Stimulated activated naive CD8-positive, alpha-beta T cell treated with anti-CD3 and anti-CD28 coated beads, Interleukin-15, Interleukin-2, amounts not matched to agents 100 U/mL and 50 U/mL, for 24 hours (primary cell): Measurements from ENCODE around the gene RAI14.
"Not testable (repeated sequence)": the region's sequence is repeated elsewhere in the genome, so short reads cannot be mapped to it uniquely, and the experiment has no call there.

Experiments
- ATAC-seq: fragments of 150-1000 bp; cut with Tn5 transposase; one replicate; pipeline ENCODE4 v1.10.0; 2021
- DNase-seq: peaks from one replicate; pipeline ENCODE4 v3.0.0; 2021

RAI14 gene

DNA sequence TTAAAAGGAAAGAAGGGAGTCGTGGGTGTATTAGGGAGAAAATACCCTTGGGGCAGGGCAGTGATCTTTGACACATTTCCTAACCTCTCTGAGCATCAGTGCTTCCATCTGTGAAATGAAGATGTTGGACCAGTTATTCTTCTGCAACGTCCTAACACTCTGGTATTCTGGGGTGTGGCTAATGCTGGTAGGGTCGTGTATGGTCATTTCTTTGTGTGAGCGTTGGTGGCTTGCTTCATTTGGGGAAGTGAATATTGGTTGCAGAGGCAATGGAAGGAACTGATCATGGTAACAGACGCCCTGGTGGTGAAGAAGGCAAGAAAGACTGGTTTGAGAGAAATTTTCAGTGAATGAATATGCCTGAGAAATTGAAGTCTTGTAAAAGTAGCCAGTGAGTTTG is 114.9 kb downstream of the RAI14 start:
- DNase-seq (no peak), ATAC-seq (no peak)

DNA sequence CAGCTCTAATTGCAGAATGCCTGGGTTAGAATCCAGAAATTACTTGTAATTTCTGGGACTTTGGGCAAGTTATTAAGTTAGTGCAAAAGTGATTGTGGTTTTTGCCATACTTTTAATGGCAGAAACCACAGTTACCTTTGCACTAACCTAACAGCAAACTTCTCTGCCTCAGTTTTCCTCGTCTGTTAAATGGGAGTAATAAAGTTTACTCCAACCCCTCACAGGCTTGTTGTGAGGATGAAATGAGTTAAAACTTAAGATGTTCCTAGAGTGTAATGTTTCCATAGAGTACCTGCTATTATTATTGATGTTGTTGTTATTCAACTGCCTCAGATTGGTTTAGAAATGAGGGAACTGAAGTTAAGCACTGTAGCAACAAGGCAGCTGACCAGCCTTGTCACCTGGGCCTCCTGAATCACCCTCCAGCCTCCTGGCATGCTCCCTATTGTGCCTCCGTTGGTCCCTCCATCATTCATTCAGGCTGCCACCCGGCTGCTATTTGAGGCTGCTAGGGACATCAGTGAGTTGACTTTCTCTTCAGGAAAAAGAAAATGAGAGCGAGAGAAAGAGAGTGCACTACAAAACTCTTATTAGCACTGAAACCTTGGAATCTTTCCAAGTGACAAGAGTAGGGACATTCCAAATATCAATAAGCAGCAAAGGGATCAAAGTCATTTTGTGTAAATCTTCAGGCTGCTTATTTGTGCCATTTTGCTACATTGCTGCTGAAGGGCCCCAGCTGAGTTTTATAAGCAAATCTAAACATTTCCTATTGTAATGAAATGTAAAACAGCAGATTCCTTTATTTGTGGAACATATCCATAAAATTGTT is 116.4 kb downstream of the RAI14 start:
- ATAC-seq = no peak
- no peak for DNase-seq

DNA sequence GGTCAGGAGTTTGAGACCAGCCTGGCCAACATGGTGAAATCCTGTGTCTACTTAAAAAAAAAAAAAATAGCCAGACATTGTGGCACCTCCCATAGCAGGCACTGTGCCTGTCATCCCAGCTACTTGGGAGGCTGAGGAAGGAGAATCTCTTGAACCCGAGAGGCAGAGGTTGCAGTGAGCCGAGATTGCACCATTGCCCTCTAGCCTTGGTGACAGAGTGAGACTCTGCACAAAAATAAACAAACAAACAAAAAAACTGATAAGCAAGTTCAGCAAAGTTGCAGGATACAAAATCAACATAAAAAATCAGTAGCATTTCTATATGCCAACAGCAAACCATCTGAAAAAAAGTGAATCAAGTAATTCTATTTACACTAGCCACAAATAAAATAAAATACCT is 118.0 kb downstream of the RAI14 start:
- DNase-seq (no peak), ATAC-seq (no peak)

DNA sequence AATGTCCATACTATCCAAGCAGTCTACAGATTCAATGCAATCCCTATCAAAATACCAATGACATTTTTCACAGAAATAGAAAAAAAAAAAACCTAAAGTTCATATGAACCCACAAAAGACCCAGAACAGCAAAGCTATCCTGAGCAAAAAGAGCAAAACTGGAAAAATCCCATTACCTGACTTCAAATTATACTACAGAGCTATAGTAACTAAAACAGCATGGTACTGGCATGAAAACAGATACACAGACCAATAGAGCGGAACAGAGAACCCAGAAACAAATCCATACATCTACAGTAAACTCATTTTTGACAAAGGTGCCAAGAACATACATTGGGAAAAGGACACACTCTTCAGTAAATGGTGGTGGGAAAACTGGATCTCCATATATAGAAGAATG is 118.5 kb downstream of the RAI14 start:
- not testable (repeated sequence) for DNase-seq, ATAC-seq

DNA sequence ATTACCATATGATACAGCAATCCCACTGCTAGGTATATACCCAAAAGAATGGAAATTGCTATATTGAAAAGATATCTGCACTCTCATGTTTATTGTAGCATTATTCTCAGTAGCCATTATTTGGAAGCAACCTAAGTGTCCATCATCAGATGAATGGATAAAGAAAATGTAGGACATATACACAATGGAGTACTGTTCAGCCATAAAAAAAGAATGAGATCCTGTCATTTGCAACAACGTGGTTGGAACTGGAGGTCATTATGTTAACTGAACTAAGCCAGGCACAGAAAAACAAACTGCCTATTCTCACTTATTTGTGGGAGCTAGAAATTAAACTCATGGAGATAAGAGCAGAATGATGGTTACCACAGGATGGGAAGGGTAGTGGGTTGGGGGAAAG is 119.8 kb downstream of the RAI14 start:
- ATAC-seq (no peak), DNase-seq (no peak)

DNA sequence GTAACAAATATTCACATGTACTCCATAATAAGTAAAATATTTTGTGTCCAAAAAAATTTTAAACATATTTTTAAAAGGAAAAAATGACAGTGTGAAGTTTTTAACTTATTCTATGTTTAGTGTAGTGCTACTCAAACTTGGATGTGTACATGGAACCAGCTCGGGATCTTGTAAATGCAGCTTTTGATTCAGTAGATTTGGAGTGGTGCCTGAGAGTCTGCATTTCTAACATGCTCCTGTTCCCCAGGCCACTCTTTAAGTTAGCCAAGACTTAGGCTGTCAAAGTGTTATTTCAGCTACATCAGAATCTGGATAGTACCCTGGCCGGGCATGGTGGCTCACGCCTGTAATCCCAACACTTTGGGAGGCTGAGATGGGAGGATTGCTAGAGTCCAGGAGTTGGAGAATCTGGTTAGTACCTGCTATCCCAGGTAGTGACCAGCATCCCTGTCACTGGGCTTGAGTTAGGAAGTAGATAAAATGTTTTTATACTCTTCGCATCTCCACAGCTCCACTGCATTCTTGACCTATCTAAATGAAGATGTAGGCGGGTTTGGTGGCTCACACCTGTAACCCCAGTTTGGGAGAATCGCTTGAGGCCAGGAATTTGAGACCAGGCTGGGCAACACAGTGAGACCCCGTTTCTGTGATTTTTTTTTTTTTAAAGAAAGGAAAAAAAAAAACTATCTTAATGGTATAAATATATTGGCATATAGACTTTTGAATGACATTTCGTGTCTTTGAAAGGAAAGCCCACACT is 122.1 kb downstream of the RAI14 start:
- DNase-seq (no peak), ATAC-seq (no peak)

DNA sequence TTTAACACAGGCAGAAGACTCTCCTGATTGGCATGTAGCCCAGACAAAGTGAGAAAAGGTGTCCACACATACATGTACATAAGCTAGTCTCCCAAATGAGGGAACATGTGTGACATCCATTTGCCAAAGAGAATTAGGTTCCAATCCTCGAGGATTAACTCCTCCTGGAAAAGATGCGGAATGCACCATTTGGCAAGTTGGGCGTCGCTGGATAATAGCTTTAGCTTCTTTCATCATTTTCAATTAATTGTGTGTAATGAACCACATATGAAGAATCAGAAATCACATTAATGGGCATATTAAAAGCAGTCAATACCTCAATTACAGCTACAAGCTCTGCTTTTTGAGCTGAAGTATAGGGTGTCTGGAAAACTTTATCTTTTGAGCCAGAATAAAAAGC is 127.8 kb downstream of the RAI14 start:
- DNase-seq, ATAC-seq: not testable (repeated sequence)

DNA sequence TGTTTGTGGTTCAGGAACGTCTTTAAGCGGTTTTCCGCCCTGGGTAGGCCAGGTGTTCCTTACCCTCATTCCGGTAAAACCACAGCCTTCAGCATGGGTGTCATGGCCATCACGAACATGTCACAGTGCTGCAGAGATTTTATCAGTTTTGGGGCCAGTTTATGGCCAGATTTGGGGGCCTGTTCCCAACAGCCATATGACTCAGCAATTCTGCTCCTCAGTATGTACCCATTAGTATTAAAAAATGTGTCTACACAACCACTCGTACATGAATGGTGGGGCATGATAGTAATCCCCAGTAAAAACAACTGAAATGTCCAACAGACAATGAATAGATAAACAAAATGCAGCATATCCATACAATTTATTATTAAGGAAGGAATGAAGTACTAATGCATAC is 130.9 kb downstream of the RAI14 start:
- ATAC-seq = no peak
- DNase-seq = no peak

DNA sequence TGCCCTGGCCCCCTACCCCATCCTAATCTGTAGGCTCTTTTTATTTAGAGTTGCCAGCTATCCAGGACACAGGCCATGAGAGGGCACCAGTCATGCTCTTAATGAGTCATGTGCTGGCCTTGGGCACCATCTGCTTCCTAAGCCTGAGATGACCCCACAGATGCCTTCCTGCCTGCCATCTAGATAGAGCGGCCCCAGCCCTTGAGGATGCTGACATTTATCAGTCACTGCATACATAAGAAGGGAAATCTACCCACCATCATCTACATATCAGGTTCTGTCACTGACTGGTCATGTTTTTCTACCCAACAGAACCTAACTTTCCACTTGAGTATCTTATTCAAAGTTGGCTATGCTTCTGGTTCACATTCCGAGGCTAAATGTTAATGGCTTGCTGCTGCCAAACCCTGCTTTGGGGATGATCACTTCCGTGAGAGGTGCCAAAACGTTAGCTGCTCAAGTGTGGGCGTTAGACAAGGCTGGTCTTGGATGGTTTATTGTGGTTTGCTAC is 132.9 kb downstream of the RAI14 start:
- no peak for ATAC-seq
- DNase-seq = no peak

DNA sequence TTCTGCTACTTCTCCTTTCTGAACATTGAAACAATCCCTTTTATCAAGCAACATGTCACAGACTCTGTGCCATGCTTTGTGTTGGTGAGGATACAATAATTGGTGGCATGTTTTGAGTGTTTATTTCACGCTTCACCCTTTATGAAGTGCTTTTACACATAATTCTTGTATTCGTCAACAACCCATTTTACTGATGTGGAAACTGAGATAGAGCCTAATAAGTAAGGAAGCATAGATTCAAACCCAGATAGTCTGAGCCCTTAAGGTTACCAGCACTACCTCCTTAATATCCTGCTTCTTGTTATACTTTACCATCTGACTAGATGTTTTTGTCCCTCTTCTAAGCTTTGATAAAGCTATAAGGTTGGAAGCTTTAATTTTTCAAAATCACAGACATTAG is 133.5 kb downstream of the RAI14 start:
- DNase-seq (no peak), ATAC-seq (no peak)

DNA sequence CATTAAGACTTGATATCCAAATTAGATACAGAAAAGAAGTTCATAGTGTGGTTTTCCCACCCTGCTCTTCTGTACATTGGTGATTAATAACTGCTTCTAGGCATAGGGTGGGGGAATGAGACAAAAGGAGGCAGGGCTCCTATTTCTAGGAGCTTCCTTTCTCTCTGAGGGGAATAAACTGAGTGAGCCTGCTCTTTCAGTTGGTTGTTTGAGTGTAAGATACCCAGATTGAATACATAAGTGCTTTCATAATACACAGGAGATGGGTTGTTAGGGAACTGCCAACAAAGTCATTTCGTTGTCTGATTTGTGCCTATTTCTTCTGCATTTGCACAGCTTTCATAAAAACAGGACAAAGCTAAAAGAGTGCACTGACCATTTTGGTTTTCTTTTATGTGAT is 133.9 kb downstream of the RAI14 start:
- DNase-seq (no peak), ATAC-seq (no peak)

DNA sequence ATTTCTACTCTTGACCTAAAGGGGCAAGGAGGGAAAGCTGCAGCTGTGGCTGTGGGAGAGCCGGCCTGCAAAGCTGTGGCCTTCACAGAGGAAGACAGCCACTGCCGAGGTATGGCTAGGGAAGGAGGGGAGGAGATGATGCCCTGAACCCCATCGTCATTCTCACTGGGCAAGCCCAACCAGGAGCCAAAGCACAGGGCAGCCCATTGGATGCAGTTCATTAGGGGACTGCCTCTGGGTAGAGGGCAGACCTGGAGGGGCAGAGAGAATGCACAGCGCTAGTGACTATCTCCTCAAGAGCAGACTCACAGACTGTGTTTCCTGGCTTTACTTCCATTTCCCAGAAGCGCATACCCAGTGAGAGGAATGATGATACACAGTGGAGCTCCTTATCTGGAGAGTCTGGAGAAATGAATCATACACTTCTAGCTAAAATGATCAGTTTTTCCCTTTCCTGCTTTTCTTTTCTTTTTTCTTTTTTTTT is 135.7 kb downstream of the RAI14 start:
- DNase-seq (no peak), ATAC-seq (no peak)

DNA sequence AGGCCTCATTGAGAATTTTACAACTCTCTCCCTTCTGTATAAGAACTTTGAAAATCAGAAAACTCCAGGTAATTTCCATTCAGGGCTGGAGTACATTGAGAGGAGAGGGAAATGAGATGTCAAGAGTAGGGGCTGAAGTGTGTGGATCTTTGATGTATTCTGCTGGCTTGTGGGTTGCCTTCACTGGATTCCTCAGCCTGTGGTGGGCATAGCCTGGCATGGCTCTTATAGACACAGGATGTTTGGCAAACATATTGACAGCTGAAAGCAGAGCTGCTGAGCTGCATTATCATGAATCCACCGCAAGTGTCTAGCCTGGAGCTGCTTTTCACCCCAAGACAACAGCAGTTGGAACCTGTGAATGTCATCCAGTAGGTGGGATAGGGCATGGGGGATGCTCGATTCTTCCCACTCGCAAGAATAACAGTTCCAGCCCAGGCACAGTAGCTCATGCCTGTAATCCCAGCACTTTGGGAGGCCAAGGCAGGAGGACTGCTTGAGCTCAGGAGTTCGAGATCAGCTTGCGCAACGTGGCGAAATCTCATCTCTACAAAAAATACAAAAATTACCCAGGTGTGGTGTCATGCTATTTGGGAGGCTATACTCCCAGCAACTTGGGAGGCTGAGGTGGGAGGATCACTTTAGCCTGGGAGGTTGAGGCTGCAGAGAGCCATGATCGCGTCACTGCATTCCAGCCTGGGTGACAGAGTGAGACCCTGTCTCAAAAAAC is 146.9 kb downstream of the RAI14 start:
- ATAC-seq = no peak

DNA sequence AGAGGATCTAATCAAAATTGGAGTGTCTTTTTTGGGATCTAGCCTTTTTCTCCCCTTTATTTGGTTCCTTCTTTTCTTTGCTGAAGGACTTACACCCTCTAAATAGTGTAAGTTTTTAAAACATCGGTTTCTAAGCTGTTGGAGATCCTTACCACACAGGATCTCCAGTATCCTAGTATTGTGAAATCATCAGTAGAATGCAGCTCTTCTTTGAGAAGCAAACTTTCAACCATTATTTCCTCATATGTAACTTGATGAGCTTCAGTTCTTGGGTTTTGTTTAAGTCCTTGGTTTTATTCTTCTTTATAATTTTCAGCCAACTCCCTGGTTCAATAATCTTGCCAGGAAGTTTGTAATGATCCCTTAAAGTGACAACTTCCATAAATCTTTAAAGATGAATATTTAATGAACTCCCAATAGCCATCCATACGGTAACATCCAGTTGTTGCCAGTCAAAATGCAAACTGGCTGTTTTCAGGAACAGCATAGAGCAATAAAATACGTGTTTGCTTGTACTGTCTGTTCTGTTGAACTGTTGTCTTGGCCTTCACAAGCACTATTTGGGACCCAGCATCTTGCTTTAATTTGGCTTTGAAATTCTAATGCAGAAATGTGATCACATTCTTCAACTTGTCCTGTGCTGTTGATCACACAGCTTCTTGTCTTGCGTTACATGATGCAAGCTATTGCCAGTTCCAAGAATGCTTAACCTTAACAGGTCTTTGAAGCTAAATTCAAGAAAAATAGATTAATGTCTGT is 148.0 kb downstream of the RAI14 start:
- ATAC-seq (no peak), DNase-seq (no peak)

More for the DNA sequence above, 146.9 kb downstream of the RAI14 start:
- no peak for DNase-seq

DNA sequence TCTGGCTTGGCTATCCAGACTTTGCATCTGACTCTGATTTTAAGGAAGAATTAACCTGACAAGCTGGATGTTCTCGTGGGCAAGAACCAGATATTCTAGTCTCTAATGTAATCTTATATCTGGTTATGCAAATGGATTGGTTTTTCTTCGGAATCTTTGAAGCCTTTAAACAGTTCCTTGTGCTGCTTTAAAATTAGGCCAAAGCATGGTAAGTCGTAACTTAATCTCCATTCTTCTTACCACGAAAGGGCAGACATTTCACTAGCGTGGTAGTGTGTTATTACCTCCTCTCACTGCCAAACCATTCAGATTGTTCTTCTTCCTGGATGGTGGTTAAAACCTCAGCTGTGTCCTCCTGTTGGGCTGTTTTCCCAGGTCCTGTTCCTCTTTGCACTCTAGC is 148.8 kb downstream of the RAI14 start:
- no peak for ATAC-seq
- DNase-seq = no peak

DNA sequence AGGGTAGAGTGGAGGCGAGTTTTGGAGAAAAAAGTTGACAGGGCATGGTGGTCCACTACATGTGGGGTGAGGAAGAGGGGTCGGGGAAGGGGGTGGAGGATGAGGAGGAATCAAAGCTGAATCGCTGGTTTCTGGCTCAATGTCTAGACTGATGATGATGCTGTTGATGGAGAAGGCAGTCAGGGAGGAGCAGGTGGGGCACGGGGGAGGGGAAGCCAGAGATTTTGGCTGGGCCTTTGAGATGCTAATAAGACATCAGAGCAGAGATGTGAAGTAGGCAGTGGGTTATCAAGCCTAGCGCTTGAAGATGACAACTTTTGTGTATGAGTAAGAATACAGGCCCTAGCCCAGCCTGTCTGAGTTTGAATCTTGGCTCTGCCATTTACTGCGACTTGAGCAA is 150.4 kb downstream of the RAI14 start:
- ATAC-seq (no peak), DNase-seq (no peak)

DNA sequence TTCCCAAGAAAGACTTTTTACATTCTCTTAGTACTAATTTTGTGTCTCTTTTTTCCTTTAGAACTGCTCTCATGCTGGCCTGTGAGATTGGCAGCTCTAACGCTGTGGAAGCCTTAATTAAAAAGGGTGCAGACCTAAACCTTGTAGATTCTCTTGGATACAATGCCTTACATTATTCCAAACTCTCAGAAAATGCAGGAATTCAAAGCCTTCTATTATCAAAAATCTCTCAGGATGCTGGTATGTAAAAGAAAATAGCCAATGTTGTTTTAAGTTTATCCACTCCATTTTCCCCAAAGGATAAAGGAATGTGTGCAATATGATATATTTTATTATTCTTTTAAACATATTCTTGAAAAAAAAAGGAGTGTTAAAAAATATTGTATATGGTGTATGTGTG is 155.6 kb downstream of the RAI14 start:
- ATAC-seq (no peak), DNase-seq (no peak)

DNA sequence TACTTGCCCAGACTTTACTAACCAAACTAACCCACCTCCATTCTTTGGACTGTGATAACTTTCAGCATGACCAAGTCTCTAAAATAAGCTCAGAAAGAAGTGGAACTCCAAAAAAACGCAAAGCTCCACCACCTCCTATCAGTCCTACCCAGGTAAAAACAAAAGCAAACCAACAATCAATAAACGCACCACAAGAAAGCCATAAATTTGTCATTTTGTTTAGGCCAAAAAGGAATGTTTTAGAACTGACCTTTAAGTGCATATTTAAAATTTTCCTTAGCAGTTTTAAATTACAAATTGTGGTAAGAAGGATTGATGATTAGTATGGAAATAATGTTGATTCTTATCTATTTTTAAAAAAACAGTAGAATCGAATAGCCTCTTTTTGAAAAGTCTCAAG is 157.4 kb downstream of the RAI14 start:
- ATAC-seq (no peak), DNase-seq (no peak)

DNA sequence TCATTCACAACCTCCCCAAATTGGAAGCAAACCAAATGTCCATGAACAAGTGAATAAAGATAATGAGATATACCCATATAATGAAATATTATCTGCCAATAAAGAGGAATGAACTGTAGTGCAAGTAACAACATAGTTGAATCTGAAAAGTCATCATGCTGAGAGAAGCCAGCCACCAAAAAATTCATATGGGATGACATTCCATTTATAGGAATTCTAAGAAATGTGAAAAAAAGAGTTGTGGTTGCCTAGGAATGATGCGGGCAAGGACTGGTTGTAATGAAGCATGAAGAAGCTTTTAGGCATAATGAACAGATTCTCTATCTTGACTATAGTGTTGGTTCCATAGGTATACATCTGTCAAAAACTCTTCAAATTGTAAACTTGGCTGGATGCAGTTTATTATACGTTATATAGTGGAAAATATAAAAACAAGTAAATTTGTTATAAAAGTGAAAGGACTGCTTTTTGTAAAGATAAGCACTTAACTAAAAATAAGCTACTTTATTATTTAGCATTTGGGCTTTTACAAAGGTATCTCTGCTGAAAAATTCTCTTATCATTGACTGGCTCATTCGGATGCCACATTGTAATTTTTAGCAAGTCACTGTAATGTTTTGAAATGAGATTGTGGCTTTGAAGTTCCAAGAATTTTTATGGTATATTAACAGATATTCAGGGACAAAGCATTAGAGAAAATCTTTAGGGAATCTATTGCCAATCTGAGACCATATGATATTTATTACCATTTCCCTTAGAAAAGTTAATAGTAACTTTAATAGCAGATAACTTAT is 161.6 kb downstream of the RAI14 start:
- no peak for ATAC-seq
- no peak for DNase-seq

DNA sequence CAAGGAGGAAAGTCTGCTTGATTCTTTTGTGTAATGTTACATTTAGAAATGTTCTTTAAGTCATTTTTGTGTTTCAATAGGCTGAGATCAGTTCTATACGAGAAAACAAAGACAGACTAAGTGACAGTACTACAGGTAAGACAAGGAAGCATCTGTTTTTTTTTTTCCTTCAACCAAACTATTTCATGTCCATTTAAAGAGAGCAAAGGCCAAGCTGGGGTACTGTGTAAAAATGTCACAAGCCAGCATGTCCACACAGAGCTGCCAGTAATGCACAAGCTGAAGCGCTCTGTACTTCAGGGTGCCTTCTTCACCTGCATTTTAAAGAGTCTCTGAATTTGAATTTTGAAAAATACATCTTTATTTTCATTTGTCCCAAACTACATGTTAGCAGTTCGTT is 162.6 kb downstream of the RAI14 start:
- DNase-seq (no peak), ATAC-seq (no peak)

DNA sequence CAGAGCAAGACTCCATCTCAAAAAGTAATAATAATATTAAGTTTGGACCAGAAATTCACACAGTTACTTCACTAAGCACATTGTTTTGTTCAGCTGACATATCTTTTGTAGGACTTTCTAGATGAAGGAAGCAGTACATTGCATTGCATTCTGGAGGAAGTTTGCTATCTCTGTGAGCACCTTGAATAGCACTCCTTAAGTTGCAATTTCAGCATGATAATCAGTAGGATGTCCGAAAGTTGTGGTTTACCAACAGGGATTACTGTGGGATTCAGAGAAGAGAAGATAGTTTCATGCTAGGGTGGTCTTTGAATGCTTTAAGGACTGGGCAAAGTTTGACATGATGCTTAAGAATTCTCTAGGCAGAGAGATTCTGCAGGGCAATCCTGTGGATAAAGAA is 164.5 kb downstream of the RAI14 start:
- ATAC-seq (no peak), DNase-seq (no peak)
